ENCODE data around the gene DPEP3. TPM values are rescaled to one million over a fixed set of nuclear protein-coding genes. Genes with fewer than 3 reads are reported as not detected.
"Not testable (repeated sequence)": the region's sequence is repeated elsewhere in the genome, so short reads cannot be mapped to it uniquely, and the experiment has no call there.

Gene DPEP3
- total RNA-seq = not detected

DNA sequence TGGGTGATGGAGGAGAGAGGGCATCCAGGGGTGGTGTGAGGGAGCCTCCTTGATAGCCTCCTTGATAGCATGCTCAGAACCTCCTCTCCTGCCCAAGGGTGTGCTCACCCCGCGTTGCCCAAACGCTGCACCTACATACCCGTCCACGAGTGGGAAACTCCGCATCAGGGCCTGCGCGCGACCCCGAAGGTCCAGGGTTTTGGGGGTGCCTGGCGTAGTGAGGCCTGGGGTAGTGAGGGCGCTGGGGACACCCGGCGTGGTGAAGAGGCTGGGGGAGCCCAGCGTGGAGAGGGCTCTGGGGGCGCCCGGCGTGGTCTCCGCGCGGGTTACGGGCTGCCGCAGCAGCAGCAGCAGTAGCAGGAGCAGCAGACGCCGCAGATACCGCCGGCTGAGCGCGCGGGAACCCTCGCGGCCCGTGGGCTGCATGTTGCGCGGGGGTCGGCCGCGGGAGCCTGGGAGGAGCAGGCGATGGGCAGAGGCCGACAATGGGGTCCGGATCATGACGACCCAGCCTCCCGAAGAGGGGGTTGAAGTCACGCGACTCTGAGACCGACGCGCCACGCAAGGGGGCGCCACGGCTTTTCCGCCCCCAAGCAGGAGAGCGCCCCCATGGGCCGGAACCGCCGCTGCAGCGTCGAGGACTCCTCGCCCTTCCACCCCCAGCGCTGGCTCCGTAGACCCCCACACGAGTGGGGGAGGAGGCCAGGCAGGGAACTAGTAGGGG is at the start of gene DPEP3:
Gene DPEP3 (minus strand): TSS at position 545 of the 724 bp plus-strand sequence. CDS start 119 bp downstream, at position 426.
- FAIRE-seq (no peak), DNase-seq (ENCODE audit: low spot score in 2 of 2) (no peak)

DNA sequence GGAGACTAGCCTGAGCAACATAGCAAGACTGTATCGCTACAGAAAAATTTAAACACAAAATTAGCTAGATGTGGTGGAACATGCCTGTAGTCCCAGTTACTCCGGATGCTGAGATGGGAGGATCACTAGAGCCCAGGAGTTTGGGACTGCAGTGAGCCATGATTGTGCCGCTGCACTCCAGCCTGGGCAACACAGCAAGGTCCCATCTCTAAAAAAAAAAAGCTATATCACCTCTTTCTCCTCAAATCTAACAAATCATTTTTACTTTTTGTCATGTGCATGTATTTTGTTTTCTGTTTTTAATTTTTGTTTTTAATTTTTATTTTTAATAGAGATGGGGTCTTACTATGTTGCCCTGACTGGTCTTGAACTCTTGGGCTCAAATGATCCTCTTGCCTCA is 48.7 kb upstream of the DPEP3 start:
- FAIRE-seq (no peak), DNase-seq (ENCODE audit: low spot score in 2 of 2) (no peak)

DNA sequence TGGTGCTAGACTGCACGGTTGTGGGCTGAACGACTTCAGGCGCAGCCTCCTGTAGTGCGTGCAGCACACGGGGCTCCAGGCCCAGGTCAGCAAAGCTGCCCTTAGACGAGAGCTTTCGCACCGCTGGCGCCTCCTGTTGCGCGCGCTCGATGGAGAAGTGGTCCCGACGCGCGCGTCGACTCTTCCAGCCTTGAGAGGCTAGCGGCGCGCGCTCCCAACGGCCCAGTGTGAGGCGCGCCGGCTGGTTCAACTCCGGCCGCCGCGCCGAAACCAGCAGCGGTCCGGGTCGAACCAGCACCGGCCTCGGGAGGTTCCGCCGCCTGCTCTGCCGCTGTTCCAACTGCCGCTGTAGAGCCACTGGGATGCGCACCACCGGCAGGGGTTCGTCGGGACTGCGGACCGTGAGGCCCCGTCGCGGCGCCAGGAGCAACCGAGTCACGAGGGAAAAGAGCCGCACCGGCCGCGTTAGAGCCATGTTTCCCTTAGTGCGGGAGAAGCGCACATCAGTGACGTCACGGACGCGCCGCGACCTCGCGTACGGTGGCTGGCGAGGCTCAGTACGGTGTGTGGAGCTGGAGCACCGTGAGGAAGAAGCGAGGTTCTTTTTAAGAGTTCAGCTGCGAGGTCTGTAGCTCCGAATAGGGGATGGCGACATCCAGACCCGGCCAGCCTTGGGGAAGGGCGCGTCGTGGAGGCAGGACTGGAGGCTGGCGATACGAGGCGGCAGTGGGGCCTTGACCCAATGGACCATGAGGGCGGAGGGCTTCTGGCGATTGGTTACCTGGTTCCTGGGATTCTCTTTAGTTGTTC is 42.6 kb upstream of the DPEP3 start, which contains the start of the genes DDX28 and DUS2:
Gene DDX28 (minus strand): TSS at position 505 of the 810 bp plus-strand sequence. CDS start 30 bp downstream, at position 475.
Gene DUS2 (plus strand): TSS at position 557 of the 810 bp plus-strand sequence. CDS start 14,740 bp downstream, outside the sequence.
- peak; percentile 89 to 91 for DNase-seq (ENCODE audit: low spot score in 2 of 2)
- FAIRE-seq = no peak

DNA sequence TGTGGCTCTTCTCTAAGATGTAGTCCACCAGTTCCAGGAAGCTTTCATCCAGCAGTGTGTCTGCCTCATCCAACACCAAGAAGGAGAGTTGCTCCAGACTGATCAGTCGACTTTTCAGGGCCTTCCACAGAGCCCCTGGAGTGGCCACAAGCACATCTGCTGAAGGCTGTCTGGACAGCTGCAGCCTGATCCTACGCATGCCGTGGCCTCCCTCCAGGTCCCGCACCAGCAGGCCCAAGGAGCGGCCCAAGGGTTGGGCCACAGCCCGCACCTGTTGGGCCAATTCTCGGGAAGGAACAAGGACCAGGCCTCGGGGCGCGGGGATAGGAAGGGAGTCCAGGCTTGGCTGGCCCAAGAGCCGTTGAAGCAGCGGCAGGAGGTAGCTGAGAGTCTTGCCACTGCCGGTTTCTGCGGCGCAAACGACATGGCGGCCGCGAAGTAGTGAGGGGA is 42.0 kb upstream of the DPEP3 start:
- FAIRE-seq (no peak), DNase-seq (ENCODE audit: low spot score in 2 of 2) (no peak)

- FAIRE-seq = no peak
- DNase-seq (ENCODE audit: low spot score in 2 of 2) = no peak
Measured at GRCh38 chr16:68021490-68021889, 41.2 kb upstream of the DPEP3 start.

GRCh38 chr16:68019167-68019680 is 38.9 kb upstream of the DPEP3 start:
- DNase-seq (ENCODE audit: low spot score in 2 of 2) (no peak), FAIRE-seq (no peak)

- no peak for DNase-seq (ENCODE audit: low spot score in 2 of 2)
- FAIRE-seq = no peak
Measured at GRCh38 chr16:68015681-68016080, 35.4 kb upstream of the DPEP3 start, which contains the start of gene DPEP2NB. Gene DPEP2NB (minus strand): TSS chr16:68015911. CDS start chr16:68015770, 141 bp downstream.

DNA sequence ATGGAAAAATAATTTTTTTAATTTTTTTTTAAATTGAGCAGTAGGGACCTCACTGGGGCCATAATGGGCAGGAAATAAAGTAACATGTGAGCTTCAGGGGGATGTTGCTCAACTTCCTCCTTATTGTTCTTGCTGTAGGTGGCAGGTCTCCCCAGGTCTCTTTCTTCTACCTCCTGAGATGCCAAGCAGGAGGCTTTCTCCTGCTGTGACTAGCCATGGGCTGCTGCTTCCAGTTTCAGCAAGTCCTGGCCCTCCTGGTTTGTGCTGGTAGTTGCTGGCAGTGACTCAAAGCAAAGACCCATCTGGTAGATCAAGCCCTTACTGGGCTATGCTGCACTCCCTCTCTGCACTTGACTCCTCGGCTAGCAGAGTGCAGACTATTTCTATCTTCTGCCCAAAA is 33.1 kb upstream of the DPEP3 start:
- FAIRE-seq (no peak), DNase-seq (ENCODE audit: low spot score in 2 of 2) (no peak)

GRCh38 chr16:68009872-68010271 is 29.6 kb upstream of the DPEP3 start:
- DNase-seq (ENCODE audit: low spot score in 2 of 2); FAIRE-seq: not testable (repeated sequence)

DNA sequence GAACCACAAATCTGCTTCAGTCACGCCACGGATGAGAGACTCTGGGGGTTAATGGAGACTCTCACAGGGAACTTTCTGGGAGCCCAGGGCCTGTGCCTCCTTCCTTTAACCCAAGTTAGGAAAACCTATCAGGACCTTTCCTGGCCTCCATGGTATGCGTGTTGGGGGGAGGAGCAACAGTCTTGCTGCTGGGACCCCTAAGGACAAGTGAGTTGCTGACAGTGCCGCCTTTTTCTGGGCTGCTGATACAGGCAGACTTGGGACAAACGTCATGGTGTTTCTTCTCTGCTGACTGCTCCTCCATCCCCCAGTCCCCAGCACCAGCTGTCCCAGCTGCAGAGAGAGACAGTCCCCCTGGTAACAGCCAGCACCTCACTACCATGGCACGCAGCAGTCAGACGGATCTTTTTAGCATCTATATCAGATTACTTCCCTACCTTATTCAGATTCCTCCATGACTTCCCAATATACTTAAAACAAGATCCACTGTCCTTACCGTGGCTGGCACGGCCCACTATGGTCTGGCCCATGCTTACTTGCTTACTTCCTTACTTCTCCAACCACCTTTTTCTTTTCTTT is 28.9 kb upstream of the DPEP3 start:
- DNase-seq (ENCODE audit: low spot score in 2 of 2) (no peak), FAIRE-seq (no peak)

DNA sequence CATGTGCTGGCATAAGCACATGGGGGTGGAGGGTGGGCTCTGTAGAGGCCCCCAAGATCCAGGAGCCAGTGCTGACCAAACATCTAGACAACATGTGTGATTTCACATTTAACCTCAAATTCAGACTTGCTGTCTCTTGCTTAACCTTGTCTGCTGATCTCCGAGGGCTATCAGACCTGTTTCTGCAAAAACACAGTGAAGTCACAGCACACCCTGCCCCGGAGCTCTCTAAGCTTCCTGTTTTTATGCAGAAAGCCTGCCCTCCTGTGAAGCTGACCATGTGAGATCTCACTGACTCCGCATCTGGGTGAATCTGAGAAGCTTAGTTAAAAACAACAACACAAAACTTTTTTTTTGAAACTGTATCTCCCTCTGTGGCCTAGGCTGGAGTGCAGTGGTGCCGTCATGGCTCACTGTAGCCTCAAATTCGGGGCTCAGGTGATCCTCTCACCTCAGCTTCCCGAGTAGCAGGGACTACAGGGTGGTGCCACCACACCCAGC is 25.5 kb upstream of the DPEP3 start:
- no peak for FAIRE-seq
- no peak for DNase-seq (ENCODE audit: low spot score in 2 of 2)

GRCh38 chr16:68005211-68005610 is 24.9 kb upstream of the DPEP3 start:
- FAIRE-seq (no peak), DNase-seq (ENCODE audit: low spot score in 2 of 2) (no peak)

DNA sequence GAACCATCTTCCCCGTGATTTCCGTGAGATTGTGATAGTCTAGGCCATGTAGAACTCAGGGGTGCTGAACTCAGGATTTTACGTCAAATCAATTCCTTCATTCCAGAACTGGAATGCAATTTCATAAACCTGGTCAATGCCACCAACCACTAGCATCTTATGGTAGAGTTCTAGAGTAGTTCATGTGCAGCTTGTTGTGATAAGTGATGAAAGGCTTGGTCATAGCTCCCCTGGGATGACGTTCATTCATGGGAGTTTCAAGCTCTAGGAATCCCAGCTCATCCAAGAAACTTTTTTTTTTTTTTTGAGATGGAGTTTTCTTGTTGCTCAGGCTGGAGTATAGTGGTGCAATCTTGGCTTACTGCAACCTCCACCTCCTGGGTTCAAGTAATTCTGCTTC is 22.7 kb upstream of the DPEP3 start:
- FAIRE-seq = no peak
- DNase-seq (ENCODE audit: low spot score in 2 of 2) = no peak

DNA sequence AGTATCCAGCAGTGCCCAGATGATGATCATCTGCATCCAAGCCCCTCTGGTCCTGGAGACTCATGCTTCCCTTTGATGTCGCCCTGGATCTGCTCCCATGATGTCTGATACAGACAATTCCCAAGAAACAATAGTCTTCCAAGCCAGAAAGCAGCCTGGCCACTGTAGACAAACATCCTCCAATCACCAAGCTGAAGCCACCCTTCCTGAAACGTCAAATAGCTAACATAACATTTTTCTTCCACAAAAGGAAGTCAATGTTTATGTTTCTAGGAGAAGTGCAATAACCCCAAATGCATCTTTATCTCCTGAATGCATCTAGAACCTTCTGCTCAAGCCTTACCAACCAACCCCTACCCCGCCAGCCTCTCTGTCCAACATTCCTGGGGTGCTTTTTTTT is 20.2 kb upstream of the DPEP3 start:
- FAIRE-seq (no peak), DNase-seq (ENCODE audit: low spot score in 2 of 2) (no peak)

- DNase-seq (ENCODE audit: low spot score in 2 of 2) (no peak), FAIRE-seq (no peak)
Measured at GRCh38 chr16:67999985-68000384, 19.7 kb upstream of the DPEP3 start.

DNA sequence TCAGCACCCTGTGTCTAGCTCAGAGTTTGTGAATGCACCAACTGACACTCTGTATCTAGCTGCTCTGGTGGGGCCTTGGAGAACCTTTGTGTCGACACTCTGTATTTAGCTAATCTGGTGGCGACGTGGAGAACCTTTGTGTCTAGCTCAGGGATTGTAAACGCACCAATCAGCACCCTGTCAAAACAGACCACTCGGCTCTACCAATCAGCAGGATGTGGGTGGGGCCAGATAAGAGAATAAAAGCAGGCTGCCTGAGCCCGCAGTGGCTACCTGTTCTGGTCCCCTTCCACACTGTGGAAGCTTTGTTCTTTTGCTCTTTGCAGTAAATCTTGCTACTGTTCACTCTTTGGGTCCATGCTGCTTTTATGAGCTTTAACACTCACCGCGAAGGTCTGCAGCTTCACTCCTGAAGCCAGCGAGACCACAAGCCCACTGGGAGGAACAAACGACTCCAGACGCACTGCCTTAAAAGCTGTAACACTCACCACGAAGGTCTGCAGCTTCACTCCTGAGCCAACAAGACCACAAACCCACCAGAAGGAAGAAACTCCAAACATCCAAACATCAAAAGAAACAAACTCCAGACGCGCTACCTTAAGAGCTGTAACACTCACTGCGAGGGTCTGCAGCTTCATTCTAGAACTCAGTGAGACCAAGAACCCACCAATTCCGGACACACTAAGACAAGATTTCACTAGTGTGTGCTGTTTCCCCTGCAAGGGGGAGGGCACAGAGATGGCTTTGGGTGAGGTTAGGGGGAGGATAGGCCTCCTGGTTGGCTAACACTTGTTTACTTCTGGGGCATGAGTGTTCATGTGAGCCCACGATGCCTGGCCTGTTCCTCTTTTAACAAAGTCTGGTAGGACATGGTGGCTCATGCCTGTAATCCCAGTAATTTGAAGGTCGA is 18.7 kb upstream of the DPEP3 start, which contains the start of gene DPEP2:
Gene DPEP2 (minus strand): TSS at position 706 of the 910 bp plus-strand sequence. CDS start 6,272 bp downstream, outside the sequence.
- not testable (repeated sequence) for DNase-seq (ENCODE audit: low spot score in 2 of 2); FAIRE-seq

DNA sequence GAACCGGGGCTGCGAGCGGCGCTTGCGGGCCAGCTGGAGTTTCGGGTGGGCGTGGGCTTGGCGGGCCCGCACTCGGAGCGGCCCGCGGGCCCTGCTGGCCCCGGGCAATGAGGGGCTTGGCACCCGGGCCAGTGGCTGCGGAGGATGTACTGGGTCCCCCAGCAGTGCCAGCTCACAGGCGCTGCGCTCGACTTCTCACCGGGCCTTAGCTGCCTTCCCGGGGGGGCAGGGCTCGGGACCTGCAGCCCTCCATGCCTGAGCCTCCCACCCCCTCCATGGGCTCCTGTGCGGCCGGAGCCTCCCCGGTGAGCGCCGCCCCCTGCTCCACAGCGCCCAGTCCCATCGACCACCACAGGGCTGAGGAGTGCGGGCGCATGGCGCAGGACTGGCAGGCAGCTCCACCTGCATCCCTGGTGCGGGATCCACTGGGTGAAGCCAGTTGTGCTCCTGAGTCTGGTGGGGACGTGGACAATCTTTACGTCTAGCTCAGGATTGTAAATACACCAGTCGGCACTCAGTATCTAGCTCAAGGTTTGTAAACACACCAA is 18.0 kb upstream of the DPEP3 start:
- DNase-seq (ENCODE audit: low spot score in 2 of 2); FAIRE-seq: not testable (repeated sequence)

DNA sequence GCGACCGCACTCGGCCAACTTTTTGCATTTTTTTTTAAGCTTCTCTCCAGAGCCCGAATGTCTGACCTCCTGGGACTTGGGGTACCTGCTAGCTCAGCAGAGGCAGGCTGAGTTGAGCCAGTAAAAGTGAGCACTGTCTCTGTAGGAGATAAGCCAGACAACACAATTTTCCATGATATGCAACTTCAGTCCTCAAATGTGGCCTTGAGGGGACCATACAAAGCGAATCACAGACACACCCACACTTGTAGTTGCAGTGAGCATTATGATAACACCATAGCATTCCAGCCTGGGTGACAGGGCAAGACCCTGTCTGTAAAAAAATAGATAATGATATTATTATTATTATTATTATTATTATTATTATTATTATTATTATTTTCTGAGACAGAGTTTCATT is 16.4 kb upstream of the DPEP3 start:
- no peak for FAIRE-seq
- DNase-seq (ENCODE audit: low spot score in 2 of 2) = no peak

DNA sequence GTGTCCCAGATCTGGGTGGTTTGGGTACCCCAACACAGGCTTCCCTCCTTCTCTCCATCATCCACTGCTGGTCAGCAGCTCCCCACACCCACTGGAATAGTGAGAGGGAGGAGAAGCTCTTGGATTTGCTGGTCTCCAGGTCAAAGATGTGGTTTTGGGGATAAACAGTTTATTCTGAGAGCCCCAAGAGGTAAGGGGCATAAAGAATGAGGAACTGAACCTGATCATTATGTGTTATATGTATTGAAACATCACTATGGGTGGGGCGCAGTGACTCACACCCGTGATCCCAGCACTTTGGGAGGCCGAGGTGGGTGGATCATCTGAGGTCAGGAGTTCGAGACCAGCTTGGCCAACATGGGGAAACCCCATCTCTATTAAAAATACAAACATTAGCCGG is 15.1 kb upstream of the DPEP3 start:
- no peak for FAIRE-seq
- no peak for DNase-seq (ENCODE audit: low spot score in 2 of 2)

All from frontal cortex (tissue), 4 donors.